Endometrial microvascular endothelial cells (primary cell): ENCODE results near the gene ACSL3. TPM values are rescaled to one million over a fixed set of nuclear protein-coding genes. Genes with fewer than 3 reads are reported as not detected.

Experiments used
- in situ Hi-C: cut with HindIII; loops from 2 replicates; pipeline ENCODE4 v1.10.0; 2017; ENCODE audit warnings: low sequenced_read_pairs, low pct_unique_long_range_greater_than_20kb; ENCODE audit errors: inconsistent ontology term
- total RNA-seq: library from RNA; depleted of rRNA; stranded (reverse); fragments of >200 nt; gene quantifications from one replicate; pipeline ENCODE4 v1.2.3, GENCODE V29; 2015; ENCODE audit errors: inconsistent ontology term

ACSL3 gene
- total RNA-seq, 1 donor from 2014 or later = 80.4 TPM

DNA sequence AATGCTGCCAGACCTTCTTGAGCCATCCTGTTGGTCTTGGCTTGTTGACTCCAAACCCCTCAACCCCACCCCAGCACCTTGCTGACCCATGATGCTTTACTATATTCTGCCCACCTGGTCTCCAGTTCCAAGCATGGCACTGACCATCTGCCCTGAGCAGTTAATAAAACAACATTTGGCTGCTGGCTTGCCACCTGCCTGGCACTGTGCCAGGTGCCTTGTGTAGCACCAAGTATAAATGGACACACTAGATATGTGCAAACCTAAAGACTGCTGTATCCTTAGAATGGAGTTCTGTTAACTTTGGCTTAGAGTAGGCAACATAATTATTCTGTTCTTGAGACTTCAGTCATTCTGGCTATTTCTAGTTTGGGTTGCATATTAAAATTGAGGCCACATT is 91.4 kb downstream of the ACSL3 start:
- in situ Hi-C loops = no loop called here

DNA sequence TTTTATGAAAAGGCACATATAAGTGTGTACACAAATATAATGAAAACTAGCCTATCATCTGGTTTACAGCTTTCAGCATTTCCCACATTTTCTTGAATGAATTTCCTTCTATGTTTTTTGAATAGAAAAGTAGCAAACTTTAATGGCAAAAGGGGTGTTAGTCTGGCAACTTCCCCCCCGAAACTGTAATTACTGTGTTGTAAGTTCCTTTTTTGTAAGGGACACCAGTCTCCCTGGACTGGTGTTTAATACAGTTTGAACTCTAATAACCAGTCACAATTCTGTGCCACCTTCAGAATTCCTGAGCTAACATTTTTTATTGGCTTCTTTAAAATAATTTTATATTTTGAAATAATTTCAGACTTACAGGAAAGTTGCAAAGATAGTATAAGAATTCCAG is 94.2 kb downstream of the ACSL3 start:
- in situ Hi-C loops = no loop called here

DNA sequence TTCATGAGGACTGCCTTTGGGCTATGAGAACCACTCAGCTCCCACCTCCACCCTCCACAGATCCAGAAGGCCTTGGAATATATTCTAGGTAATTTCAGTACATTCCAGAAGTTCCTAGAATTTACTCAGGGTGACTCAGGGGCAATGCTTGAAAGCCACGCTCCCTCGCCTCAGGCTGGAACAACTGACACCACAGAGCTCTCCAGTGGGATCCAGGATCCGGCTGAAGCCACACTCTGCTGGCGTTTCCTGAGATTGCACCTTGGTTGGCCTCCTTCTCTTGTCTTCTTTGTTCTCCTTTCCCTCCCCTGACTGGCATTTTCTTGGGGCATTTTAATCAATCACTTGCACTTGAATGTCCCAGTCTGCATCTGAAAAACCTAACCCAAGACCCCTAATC is 98.5 kb downstream of the ACSL3 start:
- in situ Hi-C loops = no loop called here

DNA sequence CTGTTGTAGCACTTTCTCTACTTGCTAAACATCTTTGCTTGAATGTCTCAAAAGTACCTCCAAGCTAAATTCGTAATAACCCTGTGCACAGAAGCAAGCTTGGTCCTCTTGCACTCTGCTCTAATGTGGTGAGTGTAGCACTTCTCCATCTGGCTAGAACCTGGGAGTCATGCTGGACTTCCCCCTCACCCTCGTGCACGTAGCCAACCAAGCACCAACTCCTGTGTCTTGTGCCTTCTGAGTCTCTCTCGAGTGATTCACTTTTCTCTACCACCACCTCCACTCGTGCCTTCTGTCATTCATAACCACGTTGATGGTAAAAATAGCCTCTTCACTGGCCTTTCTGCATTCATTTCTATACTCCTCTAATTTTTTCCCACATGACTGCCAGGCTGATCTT is 99.3 kb downstream of the ACSL3 start:
- in situ Hi-C loops = no loop called here

DNA sequence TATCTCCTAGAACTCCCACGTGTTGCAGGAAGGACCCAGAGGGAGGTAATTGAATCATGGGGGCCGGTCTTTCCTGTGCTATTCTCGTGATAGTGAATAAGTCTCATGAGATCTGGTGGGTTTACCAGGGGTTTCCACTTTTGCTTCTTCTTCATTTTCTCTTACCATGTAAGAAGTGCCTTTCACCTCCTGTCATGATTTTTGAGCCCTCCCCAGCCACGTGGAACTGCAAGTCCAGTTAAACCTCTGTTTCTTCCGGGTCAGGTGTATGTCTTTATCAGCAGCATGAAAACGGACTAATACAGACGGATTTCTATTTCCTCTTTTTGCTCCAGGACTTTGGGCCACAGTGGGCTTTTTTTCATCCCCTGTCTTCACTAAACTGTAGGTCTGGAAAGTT is 102.8 kb downstream of the ACSL3 start:
- in situ Hi-C loops = no loop called here

DNA sequence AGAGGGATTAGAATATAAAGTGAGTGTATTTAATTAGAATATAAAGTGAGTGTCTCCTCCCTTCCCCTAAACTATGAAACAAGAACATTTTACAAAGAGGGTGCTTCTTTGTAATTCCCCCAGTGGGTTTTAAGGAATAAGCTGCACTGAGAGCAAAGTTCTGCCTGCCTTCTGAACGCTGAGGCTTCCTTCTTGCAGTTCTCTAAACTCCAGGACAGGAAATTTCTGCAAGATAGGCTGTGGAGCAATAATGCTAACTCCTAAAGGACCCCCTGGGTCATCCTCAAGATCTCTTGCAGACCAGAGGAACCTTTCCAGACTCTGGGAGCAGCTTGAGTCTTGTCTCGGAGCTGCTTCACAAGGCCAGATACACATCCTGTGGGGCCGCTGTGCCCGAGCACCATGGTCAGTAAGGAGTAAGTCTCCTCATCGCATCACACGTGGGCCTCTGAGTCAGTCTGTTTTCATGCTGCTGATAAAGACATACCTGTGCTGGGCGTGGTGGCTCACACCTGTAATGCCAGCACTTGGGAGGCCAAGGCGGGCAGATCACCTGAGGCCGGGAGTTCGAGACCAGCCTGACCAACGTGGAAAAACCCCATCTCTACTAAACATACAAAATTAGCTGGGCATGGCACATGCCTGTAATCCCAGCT is 103.7 kb downstream of the ACSL3 start:
- in situ Hi-C loops = no loop called here

DNA sequence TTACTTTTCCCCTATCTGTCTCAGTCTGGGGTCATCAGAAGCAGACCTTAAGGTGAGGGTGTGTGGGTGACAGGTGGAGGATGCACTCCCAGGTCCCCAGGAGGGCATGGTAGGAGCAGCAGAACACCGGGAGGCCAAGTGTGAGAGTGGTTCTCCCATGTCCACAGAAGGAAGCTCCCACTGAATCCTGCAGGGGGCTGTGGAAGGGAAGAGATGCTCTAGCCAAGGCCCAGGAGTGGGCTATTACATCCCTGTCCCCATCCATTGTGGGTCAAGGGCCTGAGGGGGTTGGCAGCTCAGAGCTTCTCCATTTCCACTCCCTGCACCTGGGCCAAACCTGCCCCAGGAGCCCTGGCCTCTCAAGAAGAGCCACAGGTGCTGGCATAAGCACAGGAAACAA is 104.7 kb downstream of the ACSL3 start:
- in situ Hi-C loops = no loop called here

DNA sequence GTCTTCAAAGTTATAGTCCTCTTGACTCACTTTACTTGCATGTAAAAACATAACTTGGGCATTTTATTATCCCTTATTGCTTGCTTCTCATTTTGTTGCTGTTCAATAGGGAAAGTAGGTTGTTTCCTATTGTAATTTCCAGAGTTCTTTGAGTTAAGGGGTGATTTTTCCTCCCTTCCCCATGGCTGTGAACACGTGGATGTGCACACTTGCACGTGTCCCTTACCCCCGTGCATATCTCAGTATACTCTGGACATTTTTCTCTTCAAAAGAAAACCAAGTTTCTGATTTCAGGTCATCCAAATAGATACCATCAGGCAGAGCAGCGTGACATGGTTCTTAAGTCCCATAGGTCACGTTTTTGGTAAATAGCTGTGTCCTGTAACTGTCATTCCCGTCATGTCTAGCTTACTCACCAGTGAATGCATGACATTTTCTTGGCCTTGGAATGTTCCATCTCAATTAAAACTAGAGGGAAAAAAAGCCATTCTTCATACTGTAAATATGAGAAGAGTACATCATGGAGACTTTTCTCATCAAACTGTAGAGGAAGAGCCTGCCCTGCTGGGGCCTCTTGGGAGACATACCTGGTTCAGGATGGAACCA is 107.8 kb downstream of the ACSL3 start:
- in situ Hi-C loops = no loop called here

DNA sequence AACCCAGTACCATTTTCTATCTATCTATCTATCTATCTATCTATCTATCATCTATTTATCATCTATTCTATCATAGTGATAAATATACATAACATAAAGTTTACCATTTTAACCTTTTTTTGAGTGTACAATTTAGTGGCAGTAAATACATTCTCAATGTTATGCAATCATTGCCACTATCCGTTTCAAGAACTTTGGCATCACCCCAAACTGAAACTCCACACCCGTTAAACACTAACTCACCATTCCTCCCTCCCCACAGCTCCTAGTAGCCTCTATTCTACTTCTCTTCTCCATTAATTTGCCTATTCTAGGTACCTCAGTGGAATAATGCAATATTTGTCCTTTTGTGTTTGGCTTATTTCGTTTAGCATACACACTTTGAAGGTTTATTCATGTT is 108.7 kb downstream of the ACSL3 start:
- in situ Hi-C loops = no loop called here

DNA sequence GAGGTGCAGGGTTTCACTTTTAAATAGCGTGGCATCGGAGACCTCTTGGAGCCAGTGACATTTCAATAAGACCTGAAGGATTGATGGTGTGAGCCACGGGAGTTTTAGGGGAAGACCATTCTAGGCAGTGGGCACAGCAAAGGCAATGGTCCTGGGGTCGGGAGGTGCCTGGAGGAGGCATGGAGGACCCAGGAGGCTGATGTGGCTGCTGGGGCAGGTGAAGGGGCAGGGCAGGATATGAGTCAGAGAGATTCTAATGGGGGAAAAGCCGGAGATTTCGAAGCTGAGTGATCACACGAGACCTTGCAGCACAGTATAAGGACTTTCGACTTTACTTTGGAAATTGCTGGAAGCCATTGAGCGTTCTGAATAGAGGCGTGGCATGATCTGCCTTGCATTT is 111.6 kb downstream of the ACSL3 start:
- in situ Hi-C loops = no loop called here

DNA sequence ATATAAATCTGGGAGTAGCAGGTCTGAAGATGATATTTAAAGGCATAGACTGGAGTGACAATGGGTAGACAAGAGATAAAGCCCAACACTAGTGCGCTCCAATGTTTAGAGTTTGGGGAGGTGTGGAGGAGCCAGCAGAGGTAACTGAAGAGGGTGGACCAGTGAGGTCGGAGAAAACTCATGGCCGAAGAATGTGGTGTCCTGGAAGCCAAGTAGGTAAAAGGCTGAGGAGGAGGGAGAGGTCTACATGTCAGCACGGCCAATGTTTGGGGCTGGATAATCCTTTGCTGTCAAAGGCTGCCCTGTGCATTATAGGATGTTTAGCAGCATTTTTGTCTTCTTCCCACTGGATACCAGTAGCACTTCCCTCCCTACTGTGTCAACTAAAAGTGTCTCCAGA is 112.4 kb downstream of the ACSL3 start:
- in situ Hi-C loops = no loop called here

DNA sequence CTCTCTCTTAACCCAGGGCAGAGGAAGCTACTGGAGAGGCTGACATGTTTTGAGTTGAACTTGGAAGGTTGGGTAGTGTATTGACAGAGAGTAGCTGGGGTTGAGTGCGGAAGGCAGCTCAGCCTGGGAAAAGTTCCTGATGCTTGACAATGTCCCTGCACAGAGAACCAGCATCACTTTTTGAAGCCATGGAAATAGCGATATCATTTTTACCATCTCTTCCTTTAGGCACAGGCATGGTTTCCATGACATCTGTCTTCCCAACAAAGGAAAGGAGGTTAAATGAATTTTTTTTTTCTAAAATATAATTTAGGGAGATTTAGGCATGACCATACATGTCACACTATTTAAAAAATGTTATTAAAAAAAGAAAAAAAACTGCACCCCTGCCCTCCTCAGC is 112.9 kb downstream of the ACSL3 start:
- in situ Hi-C loops = no loop called here

DNA sequence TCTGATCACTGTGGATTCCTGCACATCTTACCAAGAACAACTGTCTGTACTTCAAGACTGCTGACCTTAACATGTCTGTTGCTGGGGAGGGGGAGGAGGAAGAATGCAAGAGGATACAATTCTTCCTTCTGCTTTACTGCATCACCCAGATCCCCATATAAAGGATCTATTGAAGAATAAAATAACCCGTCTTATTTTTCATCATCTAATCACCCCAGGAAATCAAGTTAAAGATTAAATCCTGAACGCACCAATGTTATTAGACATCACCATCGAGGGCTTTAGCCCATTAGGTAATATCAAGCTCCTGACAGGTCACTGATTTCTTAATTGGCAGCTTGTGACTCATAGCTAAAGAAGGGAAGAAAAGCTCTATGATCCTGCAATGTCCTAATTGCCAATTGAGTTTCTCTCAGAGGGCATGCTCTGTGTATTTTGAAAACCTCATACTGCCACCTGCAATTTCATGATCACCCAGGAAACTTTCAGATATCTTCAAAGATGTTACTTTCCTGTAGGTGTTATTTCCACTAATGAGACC is 115.8 kb downstream of the ACSL3 start:
- in situ Hi-C loops = no loop called here

DNA sequence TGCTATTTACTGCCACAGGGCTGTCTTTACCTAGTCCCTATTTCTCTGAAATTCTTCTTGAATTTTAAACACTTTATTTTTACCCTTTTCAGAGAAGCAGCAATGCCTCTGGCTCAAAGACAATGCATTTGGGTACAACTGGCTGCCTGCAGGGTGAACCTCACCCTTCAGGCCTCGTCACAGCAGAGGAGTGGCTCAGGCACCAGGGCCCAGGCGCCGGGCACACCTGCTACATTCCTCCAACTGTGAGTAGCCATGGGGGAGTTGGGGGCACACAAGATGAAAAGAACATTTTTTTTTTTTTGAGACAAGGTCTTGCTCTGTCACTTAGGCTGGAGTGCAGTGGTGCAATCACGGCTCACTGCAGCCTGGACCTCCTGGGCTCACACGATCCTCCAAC is 116.3 kb downstream of the ACSL3 start:
- in situ Hi-C loops = no loop called here

DNA sequence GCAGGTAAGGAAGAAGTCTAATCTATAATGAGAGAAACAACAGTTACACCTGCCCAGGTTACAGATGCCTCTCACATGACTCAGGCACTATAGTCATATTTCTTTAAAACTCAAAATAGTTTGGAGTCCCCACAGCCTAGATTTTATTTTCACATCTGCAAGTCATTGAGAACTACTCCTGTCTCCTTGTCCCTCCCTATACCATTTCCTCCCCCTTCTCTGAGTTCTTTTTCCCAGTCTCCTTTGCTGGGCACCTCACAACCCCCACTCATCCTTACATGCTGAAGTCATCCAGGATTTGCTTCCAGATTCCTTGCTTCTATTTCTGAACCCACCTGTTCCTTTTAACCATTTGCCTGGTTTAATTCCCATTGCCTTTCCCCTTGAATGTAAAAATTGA is 118.0 kb downstream of the ACSL3 start:
- in situ Hi-C loops = no loop called here

DNA sequence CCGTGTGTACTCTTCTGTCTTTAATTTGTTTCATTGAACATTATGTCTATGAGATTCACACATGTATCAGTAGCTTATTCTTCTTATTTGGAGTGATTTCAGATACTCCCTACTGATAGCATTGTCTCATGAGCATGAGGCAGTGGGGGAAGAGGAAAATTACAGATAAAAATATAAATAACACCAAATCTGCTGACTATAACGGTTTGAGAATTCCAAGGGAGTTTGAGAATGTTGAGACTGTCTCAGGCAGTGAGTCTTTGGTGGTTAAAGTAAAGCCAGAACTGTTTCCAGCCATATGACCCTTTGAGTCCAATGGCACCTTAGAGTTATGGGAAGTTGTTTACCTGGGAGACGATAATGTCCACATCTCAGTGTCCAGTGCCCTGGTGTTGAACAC is 118.6 kb downstream of the ACSL3 start:
- in situ Hi-C loops = no loop called here

DNA sequence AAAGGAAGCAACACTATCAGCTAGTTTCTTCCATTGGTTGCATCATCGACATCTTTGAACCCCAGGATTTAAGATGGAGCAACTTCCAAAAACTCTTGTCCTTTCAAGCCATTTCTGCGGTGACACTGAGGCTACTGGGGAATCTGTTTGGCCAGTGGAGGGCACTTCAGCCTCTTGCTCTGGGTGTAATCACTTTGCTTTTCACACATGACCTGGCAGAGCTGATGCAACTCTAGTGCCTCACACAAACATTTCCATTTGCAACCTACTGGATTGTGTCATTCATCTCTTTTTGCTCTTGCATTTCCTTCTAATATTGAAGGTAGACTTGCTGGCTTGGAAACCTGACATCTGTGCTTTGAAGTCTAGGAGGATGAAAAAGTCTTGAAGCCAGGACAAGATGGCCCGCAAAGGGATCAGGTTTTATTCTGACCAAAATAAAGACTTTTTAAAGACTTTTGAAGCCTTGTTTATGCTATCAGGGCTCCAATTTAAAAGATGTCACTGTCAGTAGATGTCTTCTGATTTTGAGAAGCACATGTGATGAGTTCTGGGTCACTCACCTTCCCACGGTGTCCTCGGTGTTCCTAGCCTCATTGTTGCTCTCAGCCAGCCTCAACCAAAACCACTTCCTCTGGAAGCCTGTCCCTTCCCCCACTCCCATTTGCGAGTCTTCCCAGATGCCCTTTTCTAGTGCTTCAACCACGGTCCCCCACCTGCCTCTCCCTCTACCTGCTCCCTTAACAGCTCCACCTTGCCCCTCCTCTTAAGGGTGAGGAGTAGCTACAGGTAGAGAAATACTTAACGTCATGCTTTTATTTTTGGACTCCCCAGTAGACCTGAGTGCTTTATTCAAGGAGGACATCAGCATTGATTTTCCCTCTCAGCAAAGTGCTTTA is 121.4 kb downstream of the ACSL3 start:
- in situ Hi-C loops = no loop called here

DNA sequence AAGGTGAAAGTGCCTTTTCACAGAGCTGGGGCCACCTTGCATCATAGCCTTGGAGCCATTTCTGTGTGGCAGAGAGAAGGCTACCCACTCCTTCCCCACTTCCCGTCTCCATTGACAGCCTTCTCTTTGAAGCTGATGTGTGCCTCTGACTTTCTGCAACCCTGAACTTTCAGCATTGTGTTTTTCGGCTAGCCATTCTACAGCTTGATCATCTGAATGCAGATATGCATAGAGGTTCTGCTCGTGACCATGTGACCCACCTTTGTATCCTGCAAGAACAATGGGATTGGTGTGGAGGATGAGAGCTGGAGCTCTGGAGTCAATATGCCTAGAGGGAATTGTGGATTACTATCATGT is 122.1 kb downstream of the ACSL3 start:
- in situ Hi-C loops = no loop called here

DNA sequence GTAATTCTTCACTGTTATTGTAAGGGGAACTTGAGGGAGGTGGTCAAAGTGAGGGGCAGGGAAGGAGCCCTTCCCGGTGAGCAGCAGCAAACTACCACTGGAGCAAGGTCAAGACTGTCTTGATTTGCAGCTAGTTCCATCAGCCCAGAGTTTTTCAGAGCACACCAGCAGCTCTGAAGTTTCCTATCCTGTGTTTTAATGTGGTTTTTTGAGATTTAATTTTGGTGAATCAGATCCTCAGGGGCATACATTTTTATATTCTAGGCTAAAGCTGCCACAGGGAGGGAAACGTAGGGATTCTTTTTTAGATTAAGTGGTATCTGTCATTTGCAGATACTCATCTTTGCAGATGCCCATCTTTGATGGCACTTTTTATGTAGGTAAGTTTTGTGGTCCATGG is 124.1 kb downstream of the ACSL3 start:
- in situ Hi-C loops = no loop called here

DNA sequence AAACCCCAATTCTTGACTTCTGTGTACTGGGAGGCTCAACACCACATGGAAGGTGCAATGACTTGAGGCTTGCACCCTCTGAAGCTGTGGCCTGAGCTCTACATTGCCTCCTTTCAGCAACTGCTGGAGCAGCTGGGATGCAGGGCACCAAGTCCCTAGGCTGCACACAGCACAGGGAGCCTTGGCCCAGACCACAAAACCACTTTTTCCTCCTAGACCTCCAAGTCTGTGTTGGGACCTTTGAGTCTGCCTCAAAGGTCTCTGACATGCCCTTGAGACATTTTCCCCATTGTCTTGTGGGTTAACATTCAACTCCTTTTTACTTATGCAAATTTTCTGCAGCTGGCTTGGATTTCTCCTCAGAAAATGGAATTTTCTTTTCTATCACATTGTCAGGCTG is 128.6 kb downstream of the ACSL3 start:
- in situ Hi-C loops = no loop called here
